HL-60 (cell line): Measurements from ENCODE around the gene TOP1.
"Not testable (repeated sequence)": the region's sequence is repeated elsewhere in the genome, so short reads cannot be mapped to it uniquely, and the experiment has no call there.

Experiments
- CTCF ChIP-seq: IDR thresholded peaks from one replicate; pipeline ENCODE4 v1.5.1; 2011; ENCODE audit warnings: low read length, control low read depth, inconsistent platforms; ENCODE audit not compliant: insufficient read depth
- POLR2AphosphoS5 ChIP-seq: IDR thresholded peaks from 2 replicates; pipeline ENCODE4 v1.6.1; 2012; ENCODE audit warnings: low read depth

GRCh38 chr20:41128317-41128716 is 99.7 kb downstream of the TOP1 start:
- not testable (repeated sequence) for TF ChIP-seq CTCF, POLR2AphosphoS5
